Activated CD4-positive, alpha-beta memory T cell treated with anti-CD3 and anti-CD28 coated beads for 36 hours (primary cell): ENCODE data around the gene PAM16. TPM values are rescaled to one million over a fixed set of nuclear protein-coding genes. Genes with fewer than 3 reads are reported as not detected.

Source experiments
- CTCF ChIA-PET: fragments of 350-600 bp; sonication (Branson Sonifier 250); formaldehyde crosslinking; loops from one replicate; lab custom pipeline; 2021; ENCODE audit warnings: antibody characterized with exemption, inconsistent platforms; lab: Charles Lee
- POLR2A ChIA-PET: fragments of 350-600 bp; sonication (Branson Sonifier 250); formaldehyde crosslinking; loops from one replicate; lab custom pipeline; 2021; ENCODE audit warnings: antibody characterized with exemption; lab: Charles Lee
- DNase-seq: peaks from one replicate; pipeline ENCODE4 v3.0.0-alpha.2; 2020
- H3K27ac Mint-ChIP-seq: one replicate; pipeline ENCODE4 v1.8.0; 2021; ENCODE audit warnings: mixed read lengths
- H3K27me3 Mint-ChIP-seq: one replicate; pipeline ENCODE4 v1.8.0; 2021; ENCODE audit warnings: mixed read lengths
- H3K36me3 Mint-ChIP-seq: one replicate; pipeline ENCODE4 v1.8.0; 2021; ENCODE audit warnings: mixed read lengths
- H3K4me1 Mint-ChIP-seq: one replicate; pipeline ENCODE4 v1.8.0; 2021; ENCODE audit warnings: low read depth, mixed read lengths
- H3K4me3 Mint-ChIP-seq: one replicate; pipeline ENCODE4 v1.8.0; 2021; ENCODE audit warnings: mild to moderate bottlenecking, mixed read lengths
- H3K9me3 Mint-ChIP-seq: one replicate; pipeline ENCODE4 v1.8.0; 2021; ENCODE audit warnings: mixed read lengths
- intact Hi-C: fragments of 100-400 bp; cut with micrococcal nuclease; formaldehyde crosslinking; loops from one replicate; pipeline ENCODE4 v1.15.1; 2023
- total RNA-seq, 2 experiments: library from RNA; stranded (reverse); gene quantifications; one replicate each; pipeline ENCODE4 v1.2.3, GENCODE V29; 2021

The PAM16 gene
- total RNA-seq, 2 experiments from 2014 or later, result 52.8 to 63.4 TPM

- CTCF ChIA-PET, result interaction anchor here (1.1 kb wide), 1 partner anchor 38 kb away, joined by 4 read pairs; no protein-coding TSS in a partner anchor
- Mint-ChIP-seq H3K9me3 (no peaks in the 10 kb centered on the region), H3K4me3 (no peak overlapping the region), H3K36me3 (peaks cover 6% of the 10 kb centered on the region), H3K4me1 (no peaks in the 10 kb centered on the region), H3K27me3 (no peaks in the 10 kb centered on the region), H3K27ac (no peak overlapping the region)
- POLR2A ChIA-PET, result interaction anchor here (0.6 kb wide), 1 partner anchor 10 kb away, joined by 4 read pairs; no protein-coding TSS in a partner anchor
- no peak for DNase-seq
- intact Hi-C loops, result no loop called here
Measured at GRCh38 chr16:4365014-4365406, 13.9 kb upstream of the PAM16 start.

- Mint-ChIP-seq H3K4me3 (no peak overlapping the region), H3K4me1 (no peaks in the 10 kb centered on the region), H3K27me3 (no peaks in the 10 kb centered on the region), H3K27ac (no peak overlapping the region), H3K9me3 (no peaks in the 10 kb centered on the region), H3K36me3 (peaks cover 7% of the 10 kb centered on the region)
- ChIA-PET CTCF (interaction anchor here (1.1 kb wide), 1 partner anchor 39 kb away, joined by 4 read pairs; no protein-coding TSS in a partner anchor), POLR2A (no interaction called here)
- DNase-seq, result no peak
- intact Hi-C loops, result no loop called here
Measured at GRCh38 chr16:4364196-4365013, 13.3 kb upstream of the PAM16 start.

GRCh38 chr16:4362476-4363135 lies 11.5 kb upstream of the PAM16 start:
- Mint-ChIP-seq H3K4me3 (no peak overlapping the region), H3K36me3 (peaks cover 12% of the 10 kb centered on the region), H3K9me3 (no peaks in the 10 kb centered on the region), H3K27ac (no peak overlapping the region), H3K4me1 (no peaks in the 10 kb centered on the region), H3K27me3 (no peaks in the 10 kb centered on the region)
- ChIA-PET CTCF (interaction anchor here (1.6 kb wide), 1 partner anchor 40 kb away, joined by 7 read pairs; no protein-coding TSS in a partner anchor), POLR2A (no interaction called here)
- intact Hi-C loops, result no loop called here
- DNase-seq, result no peak

- peaks cover 12% of the 10 kb centered on the region for H3K36me3 Mint-ChIP-seq
- POLR2A ChIA-PET, result no interaction called here
- CTCF ChIA-PET, result interaction anchor here (1.6 kb wide), 1 partner anchor 41 kb away, joined by 7 read pairs; no protein-coding TSS in a partner anchor
Measured at GRCh38 chr16:4361944-4362311, 10.8 kb upstream of the PAM16 start.

GRCh38 chr16:4361033-4361943 lies 10.2 kb upstream of the PAM16 start:
- CTCF ChIA-PET, result interaction anchor here (1.0 to 1.6 kb wide), 2 partner anchors 9 to 42 kb away, joined by 3 to 7 read pairs; no protein-coding TSS in a partner anchor
- intact Hi-C loops, result no loop called here
- H3K4me1 Mint-ChIP-seq, result no peaks in the 10 kb centered on the region
- H3K27me3 Mint-ChIP-seq, result no peaks in the 10 kb centered on the region
- POLR2A ChIA-PET, result no interaction called here
- H3K9me3 Mint-ChIP-seq, result no peaks in the 10 kb centered on the region
- peaks cover 12% of the 10 kb centered on the region for H3K36me3 Mint-ChIP-seq
- DNase-seq, result no peak
- H3K4me3 Mint-ChIP-seq, result no peak overlapping the region
- H3K27ac Mint-ChIP-seq, result no peak overlapping the region

More at GRCh38 chr16:4361944-4362311, 10.8 kb upstream of the PAM16 start:
- no peak overlapping the region for H3K4me3 Mint-ChIP-seq
- H3K9me3 Mint-ChIP-seq, result no peaks in the 10 kb centered on the region
- H3K27me3 Mint-ChIP-seq, result no peaks in the 10 kb centered on the region
- no peaks in the 10 kb centered on the region for H3K4me1 Mint-ChIP-seq
- intact Hi-C loops, result no loop called here
- no peak overlapping the region for H3K27ac Mint-ChIP-seq
- DNase-seq, result no peak

- intact Hi-C loops, result no loop called here
- POLR2A ChIA-PET, result no interaction called here
- H3K9me3 Mint-ChIP-seq, result no peaks in the 10 kb centered on the region
- no peaks in the 10 kb centered on the region for H3K27me3 Mint-ChIP-seq
- H3K4me3 Mint-ChIP-seq, result no peak overlapping the region
- H3K27ac Mint-ChIP-seq, result no peak overlapping the region
- H3K36me3 Mint-ChIP-seq, result peaks cover 12% of the 10 kb centered on the region
- no peak for DNase-seq
- CTCF ChIA-PET, result interaction anchor here (1.0 kb wide), 1 partner anchor 9 kb away, joined by 3 read pairs; no protein-coding TSS in a partner anchor
- no peaks in the 10 kb centered on the region for H3K4me1 Mint-ChIP-seq
Measured at GRCh38 chr16:4360538-4361021, 9.5 kb upstream of the PAM16 start.

- ChIA-PET POLR2A (no interaction called here), CTCF (interaction anchor here (0.8 to 2.5 kb wide), 7 partner anchors 9 to 78 kb away, joined by 3 to 34 read pairs (median 3); no protein-coding TSS in a partner anchor)
- peaks cover 13% of the 10 kb centered on the region for H3K36me3 Mint-ChIP-seq
Measured at GRCh38 chr16:4359914-4360313, 8.8 kb upstream of the PAM16 start.

GRCh38 chr16:4358831-4359561 lies 7.9 kb upstream of the PAM16 start:
- intact Hi-C loops, result loop anchor here (2.0 kb wide), 1 partner anchor 44 kb away; no protein-coding TSS in a partner anchor
- CTCF ChIA-PET, result interaction anchor here (0.7 to 2.5 kb wide), 12 partner anchors 10 to 79 kb away, joined by 3 to 34 read pairs (median 3); no protein-coding TSS in a partner anchor
- Mint-ChIP-seq H3K9me3 (no peaks in the 10 kb centered on the region), H3K4me3 (no peak overlapping the region), H3K36me3 (peaks cover 15% of the 10 kb centered on the region), H3K27me3 (no peaks in the 10 kb centered on the region), H3K4me1 (no peaks in the 10 kb centered on the region), H3K27ac (no peak overlapping the region)
- POLR2A ChIA-PET, result no interaction called here
- peak; percentile 71 for DNase-seq

More at GRCh38 chr16:4359914-4360313, 8.8 kb upstream of the PAM16 start:
- intact Hi-C loops, result loop anchor here (2.0 kb wide), 1 partner anchor 43 kb away; no protein-coding TSS in a partner anchor
- no peak overlapping the region for H3K27ac Mint-ChIP-seq
- no peaks in the 10 kb centered on the region for H3K27me3 Mint-ChIP-seq
- no peaks in the 10 kb centered on the region for H3K9me3 Mint-ChIP-seq
- DNase-seq, result no peak
- no peaks in the 10 kb centered on the region for H3K4me1 Mint-ChIP-seq
- H3K4me3 Mint-ChIP-seq, result no peak overlapping the region

- Mint-ChIP-seq H3K27me3 (no peaks in the 10 kb centered on the region), H3K27ac (no peak overlapping the region), H3K4me1 (no peaks in the 10 kb centered on the region), H3K36me3 (peaks cover 14% of the 10 kb centered on the region), H3K4me3 (no peak overlapping the region), H3K9me3 (no peaks in the 10 kb centered on the region)
- intact Hi-C loops, result loop anchor here (2.0 kb wide), 1 partner anchor 45 kb away; no protein-coding TSS in a partner anchor
- ChIA-PET POLR2A (no interaction called here), CTCF (interaction anchor here (2.1 to 2.5 kb wide), 2 partner anchors 11 to 45 kb away, joined by 7 to 34 read pairs; no protein-coding TSS in a partner anchor)
- no peak for DNase-seq
Measured at GRCh38 chr16:4358236-4358635, 7.1 kb upstream of the PAM16 start.

- Mint-ChIP-seq H3K4me3 (no peak overlapping the region), H3K4me1 (peaks cover 2% of the 10 kb centered on the region), H3K9me3 (no peaks in the 10 kb centered on the region), H3K27me3 (no peaks in the 10 kb centered on the region), H3K36me3 (peaks cover 14% of the 10 kb centered on the region), H3K27ac (no peak overlapping the region)
- ChIA-PET CTCF (no interaction called here), POLR2A (no interaction called here)
- no peak for DNase-seq
- intact Hi-C loops, result no loop called here
Measured at GRCh38 chr16:4356820-4357219, 5.7 kb upstream of the PAM16 start.
